SU-DHL-6 (cell line): ENCODE results near the gene RNU1-4.

Source experiments
- EZH2phosphoT487 ChIP-seq: fragments of 200-600 bp; sonication (generic), shearing (Covaris generic); conservative IDR thresholded peaks from 2 replicates; pipeline ENCODE4 v1.6.1; 2018; ENCODE audit warnings: mild to moderate bottlenecking, antibody characterized with exemption, low read length, moderate library complexity, mixed read lengths
- TF ChIP-seq, protein P1 (sequence below): fragments of 200-600 bp; sonication (generic); IDR thresholded peaks from one replicate; pipeline ENCODE4 v1.5.1; 2017; ENCODE audit warnings: antibody characterized with exemption, mild to moderate bottlenecking, low read length, moderate library complexity; ENCODE audit not compliant: insufficient read depth, poor library complexity, severe bottlenecking

DNA sequence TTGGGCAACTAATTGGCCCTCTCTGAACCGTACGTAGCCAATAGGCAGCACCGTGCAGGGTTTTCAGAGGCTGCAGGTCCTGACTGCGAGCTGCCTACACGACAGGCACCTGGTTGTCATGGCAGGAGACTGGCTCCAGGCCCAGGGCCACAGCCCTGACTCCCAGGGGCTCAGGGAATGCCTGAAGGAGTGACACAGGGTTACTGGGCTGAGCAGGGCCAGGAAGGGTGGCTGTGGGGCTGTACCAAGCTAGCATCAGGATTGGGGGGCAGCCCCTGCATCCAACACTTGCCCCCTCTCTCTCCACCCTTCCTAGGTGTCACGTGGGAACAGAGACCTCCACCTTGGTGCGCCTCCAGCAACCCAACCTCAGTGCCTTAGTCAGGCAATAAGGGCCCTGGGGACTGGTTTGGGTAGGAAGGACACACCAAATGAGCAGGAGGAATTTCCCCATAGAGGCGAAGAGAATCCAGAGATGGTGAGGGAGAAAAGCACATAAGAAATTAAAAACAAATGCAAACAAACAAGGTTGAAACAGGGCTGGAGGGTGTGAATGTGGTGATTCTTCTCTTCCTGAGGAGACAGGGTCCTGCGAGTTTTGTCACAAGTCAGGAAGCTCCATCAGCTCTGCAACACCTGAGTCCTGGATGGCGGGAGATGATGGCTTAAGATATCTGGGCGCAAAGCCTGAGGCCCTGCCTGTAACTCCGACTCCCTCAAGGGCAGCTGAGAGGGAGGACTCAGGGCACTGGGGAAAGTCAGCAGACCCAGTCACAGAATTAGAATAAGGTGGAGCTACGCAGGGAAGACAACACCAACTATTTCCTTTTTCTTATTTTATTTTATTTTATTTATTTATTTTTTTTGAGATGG, 19.7 kb upstream of the RNU1-4 start:
- TF ChIP-seq, protein P1, sequence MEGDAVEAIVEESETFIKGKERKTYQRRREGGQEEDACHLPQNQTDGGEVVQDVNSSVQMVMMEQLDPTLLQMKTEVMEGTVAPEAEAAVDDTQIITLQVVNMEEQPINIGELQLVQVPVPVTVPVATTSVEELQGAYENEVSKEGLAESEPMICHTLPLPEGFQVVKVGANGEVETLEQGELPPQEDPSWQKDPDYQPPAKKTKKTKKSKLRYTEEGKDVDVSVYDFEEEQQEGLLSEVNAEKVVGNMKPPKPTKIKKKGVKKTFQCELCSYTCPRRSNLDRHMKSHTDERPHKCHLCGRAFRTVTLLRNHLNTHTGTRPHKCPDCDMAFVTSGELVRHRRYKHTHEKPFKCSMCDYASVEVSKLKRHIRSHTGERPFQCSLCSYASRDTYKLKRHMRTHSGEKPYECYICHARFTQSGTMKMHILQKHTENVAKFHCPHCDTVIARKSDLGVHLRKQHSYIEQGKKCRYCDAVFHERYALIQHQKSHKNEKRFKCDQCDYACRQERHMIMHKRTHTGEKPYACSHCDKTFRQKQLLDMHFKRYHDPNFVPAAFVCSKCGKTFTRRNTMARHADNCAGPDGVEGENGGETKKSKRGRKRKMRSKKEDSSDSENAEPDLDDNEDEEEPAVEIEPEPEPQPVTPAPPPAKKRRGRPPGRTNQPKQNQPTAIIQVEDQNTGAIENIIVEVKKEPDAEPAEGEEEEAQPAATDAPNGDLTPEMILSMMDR, result no peak
- TF ChIP-seq EZH2phosphoT487, result no peak
